MG63 (cell line): ENCODE data around the gene ERBB2. TPM values are rescaled to one million over a fixed set of nuclear protein-coding genes. Genes with fewer than 3 reads are reported as not detected.

Experiments
- DNase-seq: peaks from one replicate; pipeline ENCODE4 v3.0.0-alpha.2; 2020
- H3K27me3 ChIP-seq: fragments of 250-450 bp; sonication (Bioruptor Pico); 2 replicates; pipeline ENCODE4 v1.5.1; 2020; ENCODE audit warnings: mild to moderate bottlenecking, moderate library complexity
- H3K36me3 ChIP-seq: fragments of 250-450 bp; sonication (Bioruptor Pico); 2 replicates; pipeline ENCODE4 v1.5.1; 2020; ENCODE audit warnings: mild to moderate bottlenecking, moderate library complexity
- H3K4me3 ChIP-seq: fragments of 250-450 bp; sonication (Bioruptor Pico); 2 replicates; pipeline ENCODE4 v1.5.1; 2020; ENCODE audit warnings: mild to moderate bottlenecking, moderate library complexity
- H3K9me3 ChIP-seq: fragments of 250-450 bp; sonication (Bioruptor Pico); 2 replicates; pipeline ENCODE4 v1.5.1; 2020; ENCODE audit warnings: mild to moderate bottlenecking, moderate library complexity
- total RNA-seq: library from RNA; depleted of rRNA; stranded (reverse); fragments of >200 nt; shearing (Covaris generic); gene quantifications from 2 replicates; pipeline ENCODE4 v1.2.3, GENCODE V29; 2014; ENCODE audit warnings: low replicate concordance

Gene ERBB2
- total RNA-seq, 1 experiment from 2014 or later = 30.8 TPM

- Histone ChIP-seq H3K27me3 (no peaks in the 10 kb centered on the region), H3K36me3 (peaks cover 17% of the 10 kb centered on the region), H3K9me3 (no peaks in the 10 kb centered on the region), H3K4me3 (no peak overlapping the region)
- DNase-seq = no peak
Measured at GRCh38 chr17:39663688-39664580, 35.9 kb upstream of the ERBB2 start.

GRCh38 chr17:39664581-39665561 is 35.0 kb upstream of the ERBB2 start, which contains the start of gene TCAP:
TCAP (plus strand) TSS chr17:39665349; CDS start chr17:39665360, 11 bp downstream.
- Histone ChIP-seq H3K4me3 (no peak within 1 kb of the TSS), H3K36me3 (peaks cover 17% of the 10 kb centered on the region), H3K9me3 (no peaks in the 10 kb centered on the region), H3K27me3 (no peaks in the 10 kb centered on the region)
- DNase-seq = no peak

- peak; percentile 46 for DNase-seq
- H3K36me3 ChIP-seq = peaks cover 11% of the 10 kb centered on the region
- no peaks in the 10 kb centered on the region for H3K27me3 ChIP-seq
- H3K4me3 ChIP-seq = no peak overlapping the region
- H3K9me3 ChIP-seq = no peaks in the 10 kb centered on the region
Measured at GRCh38 chr17:39665642-39666224, 34.1 kb upstream of the ERBB2 start.

GRCh38 chr17:39666231-39666600 is 33.6 kb upstream of the ERBB2 start:
- Histone ChIP-seq H3K9me3 (no peaks in the 10 kb centered on the region), H3K27me3 (no peaks in the 10 kb centered on the region), H3K36me3 (peaks cover 9% of the 10 kb centered on the region), H3K4me3 (no peak overlapping the region)
- DNase-seq = peak; percentile 28

GRCh38 chr17:39666601-39667261 is 33.1 kb upstream of the ERBB2 start:
- Histone ChIP-seq H3K9me3 (no peaks in the 10 kb centered on the region), H3K27me3 (no peaks in the 10 kb centered on the region), H3K36me3 (peaks cover 9% of the 10 kb centered on the region), H3K4me3 (no peak overlapping the region)
- peak; percentile 79 for DNase-seq

GRCh38 chr17:39667262-39667944 is 32.5 kb upstream of the ERBB2 start:
- no peak for DNase-seq
- H3K9me3 ChIP-seq = no peaks in the 10 kb centered on the region
- no peaks in the 10 kb centered on the region for H3K27me3 ChIP-seq
- peaks cover 4% of the 10 kb centered on the region for H3K36me3 ChIP-seq
- H3K4me3 ChIP-seq = no peak overlapping the region

- no peak within 1 kb of the TSS for H3K4me3 ChIP-seq
- DNase-seq = peak; percentile 46
- no peaks in the 10 kb centered on the region for H3K36me3 ChIP-seq
- no peaks in the 10 kb centered on the region for H3K27me3 ChIP-seq
- H3K9me3 ChIP-seq = no peaks in the 10 kb centered on the region
Measured at GRCh38 chr17:39667945-39668924, 31.6 kb upstream of the ERBB2 start, which contains the start of gene PNMT. PNMT (plus strand) TSS chr17:39668453; CDS start chr17:39668476, 23 bp downstream.

GRCh38 chr17:39669897-39670735 is 29.7 kb upstream of the ERBB2 start:
- Histone ChIP-seq H3K27me3 (no peaks in the 10 kb centered on the region), H3K36me3 (no peaks in the 10 kb centered on the region), H3K9me3 (no peaks in the 10 kb centered on the region), H3K4me3 (no peak overlapping the region)
- DNase-seq = no peak

- no peak for DNase-seq
- H3K9me3 ChIP-seq = no peaks in the 10 kb centered on the region
- H3K36me3 ChIP-seq = no peaks in the 10 kb centered on the region
- no peak overlapping the region for H3K4me3 ChIP-seq
- no peaks in the 10 kb centered on the region for H3K27me3 ChIP-seq
Measured at GRCh38 chr17:39670746-39671145, 29.1 kb upstream of the ERBB2 start.

GRCh38 chr17:39671651-39672521 is 28.0 kb upstream of the ERBB2 start:
- DNase-seq = peak; percentile 25
- H3K36me3 ChIP-seq = no peaks in the 10 kb centered on the region
- H3K27me3 ChIP-seq = no peaks in the 10 kb centered on the region
- no peaks in the 10 kb centered on the region for H3K9me3 ChIP-seq
- H3K4me3 ChIP-seq = no peak overlapping the region

- Histone ChIP-seq H3K9me3 (no peaks in the 10 kb centered on the region), H3K27me3 (no peaks in the 10 kb centered on the region), H3K36me3 (no peaks in the 10 kb centered on the region), H3K4me3 (no peak overlapping the region)
- DNase-seq = no peak
Measured at GRCh38 chr17:39672522-39673334, 27.1 kb upstream of the ERBB2 start.

GRCh38 chr17:39673335-39674081 is 26.4 kb upstream of the ERBB2 start:
- Histone ChIP-seq H3K27me3 (no peaks in the 10 kb centered on the region), H3K9me3 (no peaks in the 10 kb centered on the region), H3K4me3 (no peak overlapping the region), H3K36me3 (no peaks in the 10 kb centered on the region)
- DNase-seq = no peak
